Stimulated activated naive B cell treated with anti-CD40 and anti-IgM and Interleukin-4, amounts not matched to agents 10 μg/mL and 1 μg/mL and 100 μg/mL, for 72 hours (primary cell): ENCODE results near the gene SCAANT1.

Experiments used
- ATAC-seq, 2 donors: fragments of 150-1000 bp; cut with Tn5 transposase; replicated peaks; 2 replicates each; pipeline ENCODE4 v1.10.0; 2021; ENCODE audit warnings: moderate library complexity in 1 of 2
- DNase-seq: peaks from one replicate; pipeline ENCODE4 v3.0.0; 2021
- H3K27ac Mint-ChIP-seq: one replicate; pipeline ENCODE4 v1.8.0; 2022; ENCODE audit warnings: mild to moderate bottlenecking, mixed read lengths
- H3K27me3 Mint-ChIP-seq, 2 donors: one replicate each; pipeline ENCODE4 v1.8.0; 2022; ENCODE audit warnings: mixed read lengths in 2 of 2
- H3K36me3 Mint-ChIP-seq, 2 donors: one replicate each; pipeline ENCODE4 v1.8.0; 2022; ENCODE audit warnings: mixed read lengths in 2 of 2, mild to moderate bottlenecking in 1 of 2
- H3K4me1 Mint-ChIP-seq, 2 donors: one replicate each; pipeline ENCODE4 v1.8.0; 2022; ENCODE audit warnings: mixed read lengths in 2 of 2, mild to moderate bottlenecking in 1 of 2
- H3K4me3 Mint-ChIP-seq, 2 donors: one replicate each; pipeline ENCODE4 v1.8.0; 2022; ENCODE audit warnings: mild to moderate bottlenecking in 2 of 2, mixed read lengths in 2 of 2, moderate library complexity in 1 of 2
- H3K9me3 Mint-ChIP-seq, 2 donors: one replicate each; pipeline ENCODE4 v1.8.0; 2022; ENCODE audit warnings: mixed read lengths in 2 of 2, mild to moderate bottlenecking in 1 of 2

SCAANT1 gene

DNA sequence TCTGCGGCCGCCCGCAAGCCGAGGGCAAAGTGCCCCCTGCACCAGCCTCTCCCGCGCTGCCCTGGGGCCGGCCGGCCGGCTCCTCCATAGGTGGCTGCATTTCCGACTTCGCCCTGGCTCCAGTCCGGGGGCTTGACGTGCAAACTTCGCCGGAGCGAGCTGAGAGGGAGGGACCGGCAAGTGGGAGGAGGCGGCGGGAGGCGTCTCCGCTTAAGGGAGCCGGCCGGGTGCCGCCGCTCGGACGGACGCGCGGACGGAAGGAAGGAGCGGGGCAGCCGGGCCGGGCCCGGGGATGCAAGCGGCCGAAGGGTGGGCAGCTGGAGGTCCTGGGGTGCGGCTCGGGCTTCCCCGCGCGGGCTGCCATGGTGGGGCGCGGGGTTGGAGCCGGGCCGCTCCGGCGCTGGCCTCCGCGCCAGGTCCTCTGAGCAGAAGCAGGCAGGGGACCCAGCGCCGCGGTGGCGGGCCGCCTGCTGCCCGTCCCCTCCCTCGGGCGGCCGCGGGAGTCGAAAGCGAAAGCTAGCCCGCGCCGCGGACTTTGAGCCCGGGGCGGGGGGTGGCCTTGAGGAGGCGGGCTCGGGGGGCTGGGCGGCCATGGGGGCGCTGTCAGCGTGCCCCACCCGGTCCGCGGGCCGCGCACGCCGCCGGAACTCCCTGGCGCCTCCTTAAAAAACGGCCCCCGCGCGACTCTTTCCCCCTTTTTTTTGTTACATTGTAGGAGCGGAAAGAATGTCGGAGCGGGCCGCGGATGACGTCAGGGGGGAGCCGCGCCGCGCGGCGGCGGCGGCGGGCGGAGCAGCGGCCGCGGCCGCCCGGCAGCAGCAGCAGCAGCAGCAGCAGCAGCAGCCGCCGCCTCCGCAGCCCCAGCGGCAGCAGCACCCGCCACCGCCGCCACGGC, at the start of gene SCAANT1:
Gene SCAANT1, minus strand, starts transcription at position 511 of the 895 bp plus-strand sequence.
- Mint-ChIP-seq H3K27me3 (no peaks in the 10 kb centered on the region), H3K27ac (peak within 1 kb of the TSS; percentile 93), H3K9me3 (no peaks in the 10 kb centered on the region), H3K4me3 (peak within 1 kb of the TSS; percentile 91 to 96), H3K36me3 (peaks cover 19 to 30% of the 10 kb centered on the region in 2 donors), H3K4me1 (peaks cover 18 to 58% of the 10 kb centered on the region in 2 donors)
- peak; percentile 84 for DNase-seq
- ATAC-seq: peak; percentile 80 to 82

DNA sequence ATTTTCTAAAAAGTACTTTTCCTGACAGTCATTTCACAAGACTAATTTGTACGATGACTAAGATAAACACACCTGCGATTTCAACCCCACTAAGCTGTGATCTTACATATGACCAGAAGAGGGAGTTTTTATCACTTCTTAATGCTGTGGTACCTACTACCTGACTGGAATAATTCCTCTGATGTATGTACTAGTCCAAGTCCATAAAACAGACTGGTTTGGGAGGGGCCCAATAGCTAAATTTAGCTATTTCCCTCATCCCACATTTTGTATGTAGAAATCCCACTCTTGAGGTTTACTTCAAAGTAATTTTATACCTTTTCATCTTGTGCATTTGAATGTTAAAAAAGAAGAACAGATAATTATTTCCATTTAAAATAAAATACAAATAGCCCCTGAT, 49.7 kb upstream of the SCAANT1 start:
- Mint-ChIP-seq H3K4me3 (no peak overlapping the region), H3K4me1 (peaks cover 15 to 32% of the 10 kb centered on the region in 2 donors), H3K27me3 (no peaks in the 10 kb centered on the region), H3K27ac (no peak overlapping the region), H3K9me3 (no peaks in the 10 kb centered on the region), H3K36me3 (peaks cover 9 to 12% of the 10 kb centered on the region in 2 donors)
- ATAC-seq (peak; percentile 82 to 91), DNase-seq (no peak)

DNA sequence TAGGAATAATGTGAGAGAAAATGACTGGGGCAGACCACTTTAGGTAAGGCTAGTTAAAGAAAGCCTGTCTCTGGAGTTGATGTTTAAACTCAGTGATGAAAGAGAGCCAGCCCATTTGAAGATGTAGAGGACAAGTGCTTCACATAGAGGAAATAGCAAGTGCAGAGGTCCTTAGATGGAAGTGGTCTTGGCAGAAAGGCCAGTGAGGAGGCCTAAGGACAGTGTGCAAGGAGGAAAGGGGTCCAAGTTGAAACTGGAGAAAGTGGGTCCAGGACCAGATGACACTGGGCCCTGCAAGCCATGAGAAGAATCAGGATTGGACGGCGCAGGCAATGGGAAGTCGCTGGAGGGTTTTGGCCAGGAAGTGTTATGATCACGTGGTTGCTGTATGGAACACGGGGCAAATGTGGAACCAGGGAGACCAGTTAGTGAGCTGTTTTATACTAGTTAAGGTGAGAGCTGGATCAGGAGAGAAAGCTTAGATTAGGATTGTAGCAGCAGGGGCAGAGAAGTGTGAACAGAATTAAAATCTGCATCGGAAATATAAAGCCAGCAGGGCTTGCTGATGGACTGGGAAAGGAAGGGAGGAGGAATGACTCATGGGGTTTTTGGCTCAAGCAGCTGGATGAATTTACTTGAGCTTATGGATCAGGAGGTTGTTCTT, 48.0 kb upstream of the SCAANT1 start:
- peaks cover 14 to 20% of the 10 kb centered on the region in 2 donors for H3K36me3 Mint-ChIP-seq
- peak overlapping the region; percentile 60 for H3K27ac Mint-ChIP-seq
- DNase-seq (no peak), ATAC-seq (peak in 1 of 2 donors; percentile 25)
- H3K27me3 Mint-ChIP-seq: no peaks in the 10 kb centered on the region
- peaks cover 23 to 30% of the 10 kb centered on the region in 2 donors for H3K4me1 Mint-ChIP-seq
- peak overlapping the region in 1 of 2 donors; percentile 2 for H3K4me3 Mint-ChIP-seq
- no peaks in the 10 kb centered on the region for H3K9me3 Mint-ChIP-seq

DNA sequence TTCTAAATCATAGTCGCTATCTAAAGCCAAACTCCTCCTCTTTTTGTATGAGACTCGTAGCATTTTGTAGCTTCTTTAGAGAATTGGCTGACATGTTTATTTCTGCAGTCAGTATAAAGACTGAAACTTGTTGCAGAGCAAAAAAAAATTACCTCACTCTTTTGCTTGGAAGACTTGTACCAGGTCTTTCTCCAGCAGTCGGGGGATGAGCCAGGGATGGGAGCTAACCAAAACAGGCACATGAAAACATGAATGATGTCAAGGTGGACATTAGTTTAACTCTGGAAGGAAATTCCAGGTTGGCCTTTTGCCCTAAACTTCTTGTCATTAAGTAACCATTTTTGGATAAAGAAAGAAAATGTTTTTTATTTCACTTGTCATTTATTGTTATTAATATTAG, 47.0 kb upstream of the SCAANT1 start:
- Mint-ChIP-seq H3K4me3 (no peak overlapping the region), H3K27ac (no peak overlapping the region), H3K36me3 (peaks cover 18 to 26% of the 10 kb centered on the region in 2 donors)

DNA sequence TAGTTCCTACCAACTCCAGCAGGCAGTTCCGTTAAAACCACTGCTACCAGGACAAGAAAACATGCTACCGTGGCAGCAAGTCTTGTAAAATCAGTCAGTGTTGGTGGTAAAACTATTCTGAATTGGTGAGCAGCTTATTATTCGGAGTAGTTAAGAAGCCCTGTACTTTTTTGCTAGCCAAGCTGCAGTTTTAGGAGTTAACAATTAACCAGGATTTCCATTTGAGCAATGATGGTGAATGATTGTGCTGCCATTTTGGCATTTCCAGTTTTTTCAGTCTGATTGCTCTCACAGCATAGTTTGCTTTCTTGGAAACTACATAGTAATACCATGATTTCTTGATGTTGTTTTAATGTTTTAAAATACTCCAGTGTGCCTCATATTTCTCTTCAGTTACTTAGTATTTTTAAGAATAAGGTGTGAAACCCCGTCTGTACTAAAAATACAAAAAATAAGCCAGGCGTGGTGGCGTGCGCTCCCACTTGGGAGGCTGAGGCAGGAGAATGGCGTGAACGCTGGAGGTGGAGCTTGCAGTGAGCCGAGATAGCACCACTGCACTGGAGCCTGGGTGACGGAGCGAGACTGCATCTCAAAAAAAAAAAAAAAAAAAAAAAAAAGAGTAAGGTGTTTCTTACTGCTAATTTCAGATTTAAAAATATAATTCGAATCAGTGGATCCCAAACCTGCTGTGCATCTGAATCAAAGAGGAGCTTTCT, 43.8 kb upstream of the SCAANT1 start:
- Mint-ChIP-seq H3K4me3 (no peak overlapping the region), H3K27me3 (no peaks in the 10 kb centered on the region), H3K4me1 (peaks cover 29 to 41% of the 10 kb centered on the region in 2 donors), H3K27ac (peak overlapping the region; percentile 9), H3K9me3 (no peaks in the 10 kb centered on the region), H3K36me3 (peaks cover 20 to 39% of the 10 kb centered on the region in 2 donors)
- ATAC-seq (peak in 1 of 2 donors; percentile 27), DNase-seq (no peak)

More for the DNA sequence above, 47.0 kb upstream of the SCAANT1 start:
- ATAC-seq (no peak), DNase-seq (no peak)
- Mint-ChIP-seq H3K9me3 (no peaks in the 10 kb centered on the region), H3K4me1 (peaks cover 26 to 35% of the 10 kb centered on the region in 2 donors), H3K27me3 (no peaks in the 10 kb centered on the region)

DNA sequence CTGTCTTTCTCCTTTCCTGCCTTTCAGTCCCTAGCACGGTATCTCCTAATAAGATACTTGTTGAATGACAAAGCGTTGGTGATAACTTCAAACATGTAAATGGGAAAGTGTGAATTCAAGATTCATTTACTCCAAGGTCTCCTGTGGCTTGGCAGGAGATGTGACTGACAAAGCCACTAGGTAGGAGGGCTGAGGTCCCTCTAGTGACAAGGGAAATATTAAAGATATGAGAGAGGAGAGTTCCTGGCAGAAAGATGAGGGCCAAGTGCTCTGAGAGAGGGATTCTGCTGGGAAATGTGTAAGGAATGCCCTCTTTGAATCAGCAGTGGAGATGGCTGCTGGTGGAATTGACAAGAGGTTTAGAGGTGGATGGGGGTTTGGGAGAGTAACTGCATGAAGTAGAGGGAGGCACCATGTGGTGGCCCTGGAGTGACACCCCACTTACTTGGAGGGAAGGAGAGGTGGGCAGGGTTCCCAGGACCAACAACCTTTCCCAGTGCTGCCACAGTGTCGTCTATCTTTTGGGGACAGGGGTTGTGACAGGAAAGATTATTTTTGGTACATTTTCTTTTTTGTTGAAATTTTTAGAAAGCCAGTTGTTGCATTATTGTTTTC, 43.0 kb upstream of the SCAANT1 start:
- peak overlapping the region in 1 of 2 donors; percentile 8 for H3K4me3 Mint-ChIP-seq
- H3K36me3 Mint-ChIP-seq: peaks cover 17 to 35% of the 10 kb centered on the region in 2 donors
- no peaks in the 10 kb centered on the region for H3K9me3 Mint-ChIP-seq
- H3K4me1 Mint-ChIP-seq: peaks cover 25 to 40% of the 10 kb centered on the region in 2 donors
- peak overlapping the region; percentile 38 for H3K27ac Mint-ChIP-seq
- no peak for ATAC-seq
- H3K27me3 Mint-ChIP-seq: no peaks in the 10 kb centered on the region
- DNase-seq: no peak

DNA sequence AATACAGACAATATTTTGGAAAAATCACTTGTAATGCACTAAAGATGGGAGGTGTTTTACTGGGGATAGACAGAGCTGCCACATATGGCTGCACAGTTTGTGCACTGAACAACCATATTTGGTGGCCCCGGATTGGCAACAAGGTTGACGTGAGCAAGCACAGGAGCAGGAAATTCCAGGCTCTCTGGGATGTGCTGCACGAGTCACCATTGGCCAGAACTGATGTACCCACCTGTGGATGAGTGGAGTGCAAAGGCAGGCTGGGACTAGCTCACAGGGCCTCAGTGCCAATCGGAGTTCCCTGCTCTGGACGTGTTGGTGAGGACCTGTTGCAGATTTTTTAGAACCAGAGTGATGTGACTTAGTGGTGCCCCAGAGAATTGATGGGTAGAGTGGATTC, 42.0 kb upstream of the SCAANT1 start:
- ATAC-seq (no peak), DNase-seq (no peak)
- H3K27ac Mint-ChIP-seq: peak overlapping the region; percentile 67
- H3K36me3 Mint-ChIP-seq: peaks cover 19 to 32% of the 10 kb centered on the region in 2 donors
- H3K9me3 Mint-ChIP-seq: no peaks in the 10 kb centered on the region
- H3K4me3 Mint-ChIP-seq: no peak overlapping the region
- no peaks in the 10 kb centered on the region for H3K27me3 Mint-ChIP-seq
- H3K4me1 Mint-ChIP-seq: peaks cover 22 to 44% of the 10 kb centered on the region in 2 donors

DNA sequence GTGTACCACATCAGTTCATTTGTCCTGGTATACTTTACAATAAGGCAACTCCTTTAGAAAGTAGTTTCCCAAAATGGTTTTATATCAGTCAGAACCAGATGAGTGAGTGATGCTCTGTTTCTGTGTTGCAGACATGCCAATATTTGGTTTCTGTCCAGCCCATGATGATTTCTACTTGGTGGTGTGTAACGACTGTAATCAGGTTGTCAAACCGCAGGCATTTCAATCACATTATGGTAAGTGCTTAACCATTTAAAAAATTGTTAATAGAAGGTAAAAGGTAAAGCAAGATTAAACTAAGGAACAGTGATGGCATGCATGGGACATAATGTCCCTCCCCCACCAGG, 40.0 kb upstream of the SCAANT1 start:
- peaks cover 31 to 48% of the 10 kb centered on the region in 2 donors for H3K4me1 Mint-ChIP-seq
- H3K27me3 Mint-ChIP-seq: no peaks in the 10 kb centered on the region
- ATAC-seq (no peak), DNase-seq (no peak)
- peaks cover 25 to 44% of the 10 kb centered on the region in 2 donors for H3K36me3 Mint-ChIP-seq
- no peak overlapping the region for H3K4me3 Mint-ChIP-seq
- no peak overlapping the region for H3K27ac Mint-ChIP-seq
- H3K9me3 Mint-ChIP-seq: no peaks in the 10 kb centered on the region

DNA sequence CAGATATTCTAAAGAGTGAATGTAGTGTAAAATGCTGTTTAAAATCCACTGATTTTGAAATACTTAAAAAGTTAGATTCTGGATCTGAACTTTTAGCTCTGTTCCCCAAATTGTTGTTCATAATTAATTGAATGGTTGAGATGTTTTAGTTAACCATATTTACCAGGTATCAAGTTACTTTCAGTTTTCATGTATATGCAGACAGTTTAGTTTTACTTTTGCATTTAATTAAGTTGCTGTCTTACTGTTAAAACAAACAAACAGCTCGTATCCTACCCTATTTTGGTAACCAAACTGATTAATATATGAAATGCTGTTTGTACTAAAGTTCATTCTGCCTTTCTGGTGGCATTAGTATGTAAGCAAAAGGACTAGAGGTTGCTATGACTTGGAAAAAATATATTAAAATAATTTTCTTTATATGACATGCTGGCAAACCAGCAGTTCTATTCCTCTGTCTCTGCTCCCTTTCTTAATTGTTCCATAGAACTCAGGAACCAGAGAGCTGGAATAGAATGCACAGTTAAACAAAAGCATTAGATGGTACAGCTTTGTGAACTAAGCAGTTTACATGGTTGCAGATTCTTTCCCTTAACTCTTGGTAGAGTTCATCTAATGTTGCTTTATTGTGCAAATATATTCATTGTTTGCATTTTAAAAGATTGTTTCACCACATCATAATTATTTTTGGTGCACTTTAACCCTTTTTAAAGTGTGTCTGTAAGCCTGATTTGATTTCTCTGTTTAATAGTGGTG, 39.5 kb upstream of the SCAANT1 start:
- no peak for DNase-seq

DNA sequence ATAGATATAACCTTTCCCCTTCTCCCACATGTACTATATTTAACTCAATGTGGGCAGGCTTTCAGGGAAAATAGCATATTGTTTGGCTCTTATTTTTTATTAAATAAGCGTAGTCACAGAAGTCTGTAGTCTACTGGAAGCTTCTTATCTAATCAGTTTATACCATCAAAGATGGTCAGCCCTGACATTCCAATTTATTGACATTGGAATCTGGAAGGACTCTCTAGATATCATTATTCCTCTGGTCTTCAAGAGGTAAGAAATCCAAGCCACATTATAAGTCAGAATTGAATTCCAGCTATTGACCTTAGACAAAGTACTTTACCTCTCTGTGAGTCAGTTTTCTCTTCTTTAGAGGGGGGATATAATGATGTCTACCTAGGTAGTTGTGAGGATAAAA, 38.5 kb upstream of the SCAANT1 start:
- no peak overlapping the region for H3K4me3 Mint-ChIP-seq
- H3K36me3 Mint-ChIP-seq: peaks cover 24 to 50% of the 10 kb centered on the region in 2 donors
- no peak for DNase-seq
- H3K4me1 Mint-ChIP-seq: peaks cover 31 to 56% of the 10 kb centered on the region in 2 donors
- H3K27ac Mint-ChIP-seq: no peak overlapping the region
- no peaks in the 10 kb centered on the region for H3K9me3 Mint-ChIP-seq
- H3K27me3 Mint-ChIP-seq: no peaks in the 10 kb centered on the region
- ATAC-seq: no peak

More for the DNA sequence above, 39.5 kb upstream of the SCAANT1 start:
- H3K36me3 Mint-ChIP-seq: peaks cover 25 to 46% of the 10 kb centered on the region in 2 donors
- H3K27me3 Mint-ChIP-seq: no peaks in the 10 kb centered on the region
- ATAC-seq: no peak
- H3K9me3 Mint-ChIP-seq: no peaks in the 10 kb centered on the region
- H3K4me1 Mint-ChIP-seq: peaks cover 30 to 53% of the 10 kb centered on the region in 2 donors
- H3K27ac Mint-ChIP-seq: peak overlapping the region; percentile 43
- H3K4me3 Mint-ChIP-seq: no peak overlapping the region

DNA sequence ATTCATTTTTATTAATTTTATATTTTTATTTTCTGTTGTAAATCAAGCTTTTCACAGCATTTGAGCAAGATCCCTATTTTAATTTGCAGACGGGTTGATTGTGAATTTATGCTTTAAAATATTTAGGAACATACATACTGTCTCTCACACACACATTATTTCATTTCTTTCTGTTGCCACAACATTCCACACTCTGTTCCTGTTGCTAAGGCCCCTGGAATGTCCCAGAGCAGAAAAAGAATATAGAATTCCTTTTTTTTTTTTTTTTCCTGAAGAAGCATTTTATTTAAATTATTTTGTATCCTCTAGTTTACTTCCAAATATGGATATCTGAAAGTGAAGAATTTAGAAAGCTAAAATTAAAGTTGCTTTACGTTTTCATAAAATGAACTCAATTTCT, 36.8 kb upstream of the SCAANT1 start:
- H3K36me3 Mint-ChIP-seq: peaks cover 18 to 49% of the 10 kb centered on the region in 2 donors
- no peaks in the 10 kb centered on the region for H3K9me3 Mint-ChIP-seq
- H3K4me1 Mint-ChIP-seq: peaks cover 28 to 51% of the 10 kb centered on the region in 2 donors
- ATAC-seq: no peak
- no peak overlapping the region for H3K27ac Mint-ChIP-seq
- no peak for DNase-seq
- H3K27me3 Mint-ChIP-seq: no peaks in the 10 kb centered on the region
- no peak overlapping the region for H3K4me3 Mint-ChIP-seq

DNA sequence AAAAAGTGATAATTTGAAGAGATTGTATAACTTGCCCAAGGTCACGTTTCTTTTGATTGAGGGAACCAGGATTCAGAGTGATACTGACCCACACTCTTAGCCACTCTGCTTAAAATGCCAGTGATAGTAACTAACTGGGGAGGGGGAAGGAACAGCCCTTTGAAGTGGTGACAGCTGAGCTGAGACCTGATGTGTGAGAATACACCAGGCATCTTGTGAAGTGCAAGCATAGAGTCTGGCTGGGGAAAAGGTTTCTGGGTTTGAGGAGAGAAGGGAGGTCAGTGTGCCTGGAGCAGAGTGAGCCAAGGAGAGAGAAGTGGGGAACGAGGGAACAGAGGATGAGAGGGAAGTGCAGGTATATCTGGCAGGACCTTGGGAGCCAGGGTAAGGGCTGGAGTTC, 35.4 kb upstream of the SCAANT1 start:
- no peak overlapping the region for H3K4me3 Mint-ChIP-seq
- DNase-seq (no peak), ATAC-seq (no peak)
- H3K27me3 Mint-ChIP-seq: no peaks in the 10 kb centered on the region
- H3K27ac Mint-ChIP-seq: peak overlapping the region; percentile 74
- H3K9me3 Mint-ChIP-seq: no peaks in the 10 kb centered on the region
- peaks cover 21 to 49% of the 10 kb centered on the region in 2 donors for H3K36me3 Mint-ChIP-seq
- peaks cover 35 to 63% of the 10 kb centered on the region in 2 donors for H3K4me1 Mint-ChIP-seq

DNA sequence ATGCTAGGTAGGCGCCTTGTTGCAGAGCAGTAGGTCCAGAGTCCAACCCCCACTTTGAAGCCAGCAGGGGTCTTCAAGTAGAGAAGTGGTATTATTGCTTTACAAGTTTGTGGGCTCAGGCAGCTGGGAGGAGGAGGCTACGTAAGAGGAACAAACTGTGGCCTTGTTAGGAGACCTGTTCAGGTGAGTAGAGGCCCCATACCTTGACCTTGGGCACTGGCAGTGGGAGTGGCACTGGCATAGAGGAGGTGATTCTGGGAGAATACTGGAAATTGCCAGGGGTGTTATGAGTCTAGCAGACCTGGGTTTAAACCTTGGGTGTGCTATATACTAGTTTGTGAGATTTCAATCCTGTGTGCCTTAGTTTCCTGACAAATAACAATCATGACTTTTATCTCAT, 34.6 kb upstream of the SCAANT1 start:
- ATAC-seq: no peak
- DNase-seq: no peak
- Mint-ChIP-seq H3K36me3 (peaks cover 21 to 53% of the 10 kb centered on the region in 2 donors), H3K4me3 (no peak overlapping the region), H3K9me3 (no peaks in the 10 kb centered on the region), H3K27ac (peak overlapping the region; percentile 14), H3K4me1 (peaks cover 38 to 67% of the 10 kb centered on the region in 2 donors), H3K27me3 (no peaks in the 10 kb centered on the region)
